GM19328 (cell line): Measurements from ENCODE around the gene MAP3K5.

Experiments
- ATAC-seq: cut with Tn5 transposase; IDR thresholded peaks from one replicate; pipeline ENCODE4 v1.9.1; 2021; ENCODE audit warnings: mild to moderate bottlenecking, moderate library complexity; ENCODE audit not compliant: unreplicated experiment

The MAP3K5 gene

GRCh38 chr6:136548582-136549299 lies 243.5 kb downstream of the MAP3K5 start:
- no peak for ATAC-seq

GRCh38 chr6:136547871-136548270 lies 244.4 kb downstream of the MAP3K5 start:
- ATAC-seq = no peak

GRCh38 chr6:136547336-136547735 lies 244.9 kb downstream of the MAP3K5 start:
- no peak for ATAC-seq

- no peak for ATAC-seq
Measured at GRCh38 chr6:136546331-136546730, 245.9 kb downstream of the MAP3K5 start.

GRCh38 chr6:136544326-136544725 lies 248.0 kb downstream of the MAP3K5 start:
- ATAC-seq = no peak

- no peak for ATAC-seq
Measured at GRCh38 chr6:136541395-136541794, 250.9 kb downstream of the MAP3K5 start.

- ATAC-seq = no peak
Measured at GRCh38 chr6:136539967-136540652, 252.2 kb downstream of the MAP3K5 start.

- ATAC-seq = no peak
Measured at GRCh38 chr6:136538836-136539235, 253.4 kb downstream of the MAP3K5 start.

GRCh38 chr6:136535880-136536650 lies 256.2 kb downstream of the MAP3K5 start:
- ATAC-seq = no peak

GRCh38 chr6:136535017-136535765 lies 257.1 kb downstream of the MAP3K5 start:
- no peak for ATAC-seq

GRCh38 chr6:136534268-136534667 lies 258.0 kb downstream of the MAP3K5 start:
- ATAC-seq = no peak

- no peak for ATAC-seq
Measured at GRCh38 chr6:136533487-136533886, 258.8 kb downstream of the MAP3K5 start.

GRCh38 chr6:136532030-136532429 lies 260.2 kb downstream of the MAP3K5 start:
- no peak for ATAC-seq

GRCh38 chr6:136529710-136530109 lies 262.6 kb downstream of the MAP3K5 start:
- ATAC-seq = no peak

- no peak for ATAC-seq
Measured at GRCh38 chr6:136528477-136528876, 263.8 kb downstream of the MAP3K5 start.

GRCh38 chr6:136527831-136528230 lies 264.4 kb downstream of the MAP3K5 start:
- no peak for ATAC-seq

- ATAC-seq = no peak
Measured at GRCh38 chr6:136526937-136527336, 265.3 kb downstream of the MAP3K5 start.

- ATAC-seq = no peak
Measured at GRCh38 chr6:136526196-136526930, 265.9 kb downstream of the MAP3K5 start.

- ATAC-seq = no peak
Measured at GRCh38 chr6:136525586-136526195, 266.6 kb downstream of the MAP3K5 start.

- no peak for ATAC-seq
Measured at GRCh38 chr6:136524936-136525413, 267.3 kb downstream of the MAP3K5 start.
